Measurements from ENCODE around the gene TSFM.

The TSFM gene

DNA sequence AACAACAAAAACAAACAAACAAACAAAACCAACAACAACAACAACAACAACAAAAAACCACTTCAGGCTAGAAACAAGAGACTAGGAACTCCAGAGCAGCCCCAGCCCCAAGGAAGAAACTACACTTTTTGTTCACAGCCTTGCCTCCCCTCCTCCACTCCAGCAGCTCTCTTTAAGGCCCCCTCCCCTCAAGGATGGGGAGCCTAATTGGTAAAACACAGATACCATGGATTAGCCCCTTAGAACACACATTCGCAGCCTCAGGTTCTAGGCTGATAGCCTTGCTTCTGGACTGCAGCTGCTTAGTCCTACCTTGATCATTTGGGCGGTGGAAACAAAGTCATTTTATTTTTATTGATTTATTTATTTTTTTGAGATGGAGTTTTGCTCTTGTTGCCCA is 47.8 kb downstream of the TSFM start:
- no peak for DNase-seq (ENCODE audit: low read depth)
- H3K4me3 ChIP-seq (ENCODE audit: low read depth, low read length), result no peak overlapping the region
- TF ChIP-seq, protein P1, sequence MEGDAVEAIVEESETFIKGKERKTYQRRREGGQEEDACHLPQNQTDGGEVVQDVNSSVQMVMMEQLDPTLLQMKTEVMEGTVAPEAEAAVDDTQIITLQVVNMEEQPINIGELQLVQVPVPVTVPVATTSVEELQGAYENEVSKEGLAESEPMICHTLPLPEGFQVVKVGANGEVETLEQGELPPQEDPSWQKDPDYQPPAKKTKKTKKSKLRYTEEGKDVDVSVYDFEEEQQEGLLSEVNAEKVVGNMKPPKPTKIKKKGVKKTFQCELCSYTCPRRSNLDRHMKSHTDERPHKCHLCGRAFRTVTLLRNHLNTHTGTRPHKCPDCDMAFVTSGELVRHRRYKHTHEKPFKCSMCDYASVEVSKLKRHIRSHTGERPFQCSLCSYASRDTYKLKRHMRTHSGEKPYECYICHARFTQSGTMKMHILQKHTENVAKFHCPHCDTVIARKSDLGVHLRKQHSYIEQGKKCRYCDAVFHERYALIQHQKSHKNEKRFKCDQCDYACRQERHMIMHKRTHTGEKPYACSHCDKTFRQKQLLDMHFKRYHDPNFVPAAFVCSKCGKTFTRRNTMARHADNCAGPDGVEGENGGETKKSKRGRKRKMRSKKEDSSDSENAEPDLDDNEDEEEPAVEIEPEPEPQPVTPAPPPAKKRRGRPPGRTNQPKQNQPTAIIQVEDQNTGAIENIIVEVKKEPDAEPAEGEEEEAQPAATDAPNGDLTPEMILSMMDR (IDR thresholded peaks at IDR 0.05; ENCODE audit: control insufficient read depth, extremely low read depth, insufficient read depth), result no peak

DNA sequence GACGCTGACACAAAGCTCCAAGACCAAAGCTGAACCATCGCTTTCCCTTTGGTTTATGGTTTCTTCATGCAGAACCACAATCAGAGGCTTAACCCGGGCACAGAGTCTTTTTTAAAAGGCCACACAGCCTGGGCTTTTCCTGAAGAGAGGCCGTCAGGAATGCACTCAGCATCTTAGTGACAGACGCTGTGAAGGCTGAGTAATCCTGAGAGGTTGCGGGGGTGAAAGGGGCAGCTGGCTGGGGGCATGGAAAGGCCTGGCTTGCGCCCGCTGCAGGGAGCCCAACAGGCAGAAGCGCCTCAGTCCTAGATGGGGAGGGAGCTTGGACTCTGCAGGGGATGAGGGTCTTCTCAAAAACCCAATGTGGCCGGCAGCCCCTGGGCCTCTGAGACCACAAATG is 50.4 kb downstream of the TSFM start:
- TF ChIP-seq, protein P1 (IDR thresholded peaks at IDR 0.05; ENCODE audit: control insufficient read depth, extremely low read depth, insufficient read depth), result no peak
- DNase-seq (ENCODE audit: low read depth), result no peak
- H3K4me3 ChIP-seq (ENCODE audit: low read depth, low read length), result no peak overlapping the region

DNA sequence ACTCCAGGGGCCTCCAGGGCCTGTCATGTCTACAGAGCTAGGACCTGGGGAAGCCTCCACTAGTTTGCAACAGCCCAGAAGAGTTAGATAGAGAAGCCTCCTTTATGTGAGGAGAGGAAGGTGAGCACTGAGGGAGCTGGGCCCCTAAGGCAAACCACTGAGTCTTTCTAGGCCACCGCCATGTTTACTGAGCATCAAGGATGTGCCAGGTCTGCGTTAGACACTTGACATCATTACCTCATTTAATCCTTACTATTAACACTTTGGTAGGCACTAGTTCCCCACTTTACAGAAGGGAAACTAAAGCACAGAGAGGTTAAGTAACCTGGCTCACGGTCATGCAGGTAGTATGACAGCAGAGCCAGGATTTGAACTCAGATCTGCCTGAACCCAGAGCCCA is 51.1 kb downstream of the TSFM start:
- TF ChIP-seq, protein P1 (IDR thresholded peaks at IDR 0.05; ENCODE audit: control insufficient read depth, extremely low read depth, insufficient read depth), result no peak
- H3K4me3 ChIP-seq (ENCODE audit: low read depth, low read length), result no peak overlapping the region
- no peak for DNase-seq (ENCODE audit: low read depth)

DNA sequence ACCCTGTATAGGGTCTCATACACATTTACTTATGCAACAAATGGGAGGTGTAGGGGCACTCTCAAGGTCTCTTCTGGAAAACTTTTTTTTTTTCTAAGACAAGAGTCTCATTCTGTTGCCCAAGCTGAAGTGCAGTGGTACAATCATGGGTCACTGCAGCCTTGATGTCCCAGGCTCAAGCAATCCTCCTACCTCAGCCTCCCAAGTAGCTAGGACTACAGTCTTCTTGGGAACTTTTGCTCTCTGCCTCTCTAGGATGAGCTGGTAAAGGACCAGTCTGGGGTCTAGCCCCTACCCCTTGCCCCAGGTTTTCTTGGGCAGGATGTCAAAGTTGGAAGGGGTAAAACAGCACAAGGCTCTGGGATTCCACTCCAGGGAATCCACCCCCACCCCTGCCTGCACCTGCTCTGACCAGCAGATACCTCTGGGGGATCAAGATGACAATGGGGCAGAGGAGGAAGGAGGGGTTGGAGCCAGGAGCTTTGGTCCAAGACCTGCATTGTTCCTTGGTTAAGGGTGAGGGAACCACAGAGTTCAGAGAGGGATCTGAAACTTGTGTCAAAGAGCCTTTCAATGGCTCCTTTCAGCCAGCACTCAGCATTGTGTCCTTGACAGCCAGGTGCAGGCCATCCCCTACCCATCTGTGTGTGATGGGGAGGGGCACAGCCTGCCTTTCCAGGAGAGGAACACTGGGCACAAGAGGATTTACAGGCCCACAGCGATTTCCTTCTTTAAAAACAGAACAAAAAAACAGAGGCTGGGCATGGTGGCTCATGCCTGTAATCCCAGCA is 51.7 kb downstream of the TSFM start:
- TF ChIP-seq, protein P1 (IDR thresholded peaks at IDR 0.05; ENCODE audit: control insufficient read depth, extremely low read depth, insufficient read depth), result no peak
- no peak overlapping the region for H3K4me3 ChIP-seq (ENCODE audit: low read depth, low read length)
- no peak for DNase-seq (ENCODE audit: low read depth)

DNA sequence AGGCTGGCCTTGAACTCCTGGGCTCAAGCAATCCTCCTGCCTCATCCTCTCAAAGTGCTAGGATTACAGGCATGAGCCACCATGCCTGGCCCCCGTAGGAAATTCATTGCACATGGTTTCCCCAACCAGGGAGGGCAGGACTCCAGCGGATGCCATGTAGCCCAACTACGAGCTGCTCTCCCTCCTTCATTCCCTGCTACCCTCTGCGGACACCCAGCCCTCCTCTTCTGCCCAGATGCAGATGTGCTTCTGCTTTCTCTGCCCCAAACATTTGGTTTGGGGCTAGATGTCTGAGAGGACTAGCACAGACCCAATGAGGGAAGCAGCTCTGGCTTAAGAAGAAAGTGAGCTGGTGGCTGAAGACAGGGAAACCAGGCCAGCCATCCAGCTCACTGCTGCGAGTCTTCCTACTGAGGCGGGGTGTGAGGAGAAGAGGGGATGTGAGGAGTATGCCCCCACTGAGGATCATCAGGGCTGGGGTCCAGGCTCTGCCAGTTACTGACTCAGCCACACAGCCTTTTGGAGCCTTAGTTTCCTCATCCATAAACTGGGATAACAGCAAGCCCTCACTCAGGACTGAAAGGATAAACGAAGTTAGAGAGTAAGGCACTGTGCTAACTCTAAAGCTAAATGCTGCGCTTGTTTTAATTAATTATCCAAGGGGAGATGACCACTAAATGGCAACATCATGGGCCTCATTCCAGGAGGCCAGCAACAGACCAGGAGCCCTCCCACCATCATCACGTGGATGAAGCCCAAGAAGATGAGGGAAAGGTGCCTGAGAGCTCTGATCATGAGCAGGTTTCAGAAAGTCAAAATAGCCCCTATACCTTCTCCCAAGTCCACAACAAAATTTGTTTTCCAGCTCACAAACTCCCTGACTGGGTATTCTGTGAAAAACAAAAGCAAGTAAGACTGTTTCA is 53.0 kb downstream of the TSFM start:
- H3K4me3 ChIP-seq (ENCODE audit: low read depth, low read length), result no peak overlapping the region
- no peak for DNase-seq (ENCODE audit: low read depth)
- TF ChIP-seq, protein P1 (IDR thresholded peaks at IDR 0.05; ENCODE audit: control insufficient read depth, extremely low read depth, insufficient read depth), result no peak

DNA sequence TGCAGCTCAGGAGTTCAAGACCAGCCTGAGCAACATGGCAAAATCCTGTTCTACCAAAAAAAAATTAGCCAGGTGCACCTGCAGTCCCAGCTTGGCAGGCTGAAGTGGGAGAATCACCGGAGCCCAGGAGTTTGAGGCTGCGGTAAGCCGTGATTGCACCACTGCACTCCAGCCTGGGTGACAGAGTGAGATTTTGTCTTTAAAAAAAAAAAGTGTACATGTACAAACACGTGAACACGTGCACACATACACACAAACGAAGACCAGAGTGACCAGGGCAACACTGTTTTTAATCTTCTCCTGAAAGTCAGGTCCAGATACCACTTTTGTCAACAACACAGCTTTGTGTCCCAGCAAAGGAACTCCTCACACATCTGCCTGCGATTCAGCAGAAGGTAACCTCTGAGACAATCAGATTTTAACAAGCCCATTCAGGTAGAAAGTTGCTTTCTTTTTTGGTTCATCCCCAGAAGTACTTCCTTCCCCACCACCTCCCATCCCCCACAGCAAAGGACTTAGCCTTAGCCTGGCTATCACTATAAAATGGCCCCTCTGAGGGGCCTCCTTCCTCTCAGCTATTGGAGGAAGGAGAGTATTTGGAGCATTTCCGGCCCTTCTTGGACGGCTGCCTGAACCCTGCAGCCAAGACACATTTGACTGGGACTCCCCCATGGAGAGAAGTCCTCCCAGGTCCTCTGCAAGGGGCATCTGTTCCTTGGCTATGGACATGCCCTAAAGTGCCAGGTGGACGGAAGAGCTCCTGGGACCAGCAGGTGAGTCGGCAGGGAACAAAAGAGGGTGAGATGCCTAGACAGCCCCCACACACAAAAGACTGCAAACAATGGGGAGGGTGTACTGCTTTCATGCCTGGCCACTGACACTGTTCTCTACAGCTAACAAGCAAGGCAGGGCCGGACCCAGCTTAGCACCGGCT is 54.1 kb downstream of the TSFM start:
- no peak for DNase-seq (ENCODE audit: low read depth)

More for the DNA sequence above, 54.1 kb downstream of the TSFM start:
- TF ChIP-seq, protein P1 (IDR thresholded peaks at IDR 0.05; ENCODE audit: control insufficient read depth, extremely low read depth, insufficient read depth), result no peak
- no peak overlapping the region for H3K4me3 ChIP-seq (ENCODE audit: low read depth, low read length)

All from LNCaP clone FGC (cell line).